Activated CD8-positive, alpha-beta memory T cell treated with anti-CD3 and anti-CD28 coated beads, Interleukin-2, amount 50 U/mL, for 48 hours (primary cell): ENCODE data around the gene OTOGL.

Experiments used
- DNase-seq: peaks from one replicate; pipeline ENCODE4 v3.0.0-alpha.2; 2020

Gene OTOGL

DNA sequence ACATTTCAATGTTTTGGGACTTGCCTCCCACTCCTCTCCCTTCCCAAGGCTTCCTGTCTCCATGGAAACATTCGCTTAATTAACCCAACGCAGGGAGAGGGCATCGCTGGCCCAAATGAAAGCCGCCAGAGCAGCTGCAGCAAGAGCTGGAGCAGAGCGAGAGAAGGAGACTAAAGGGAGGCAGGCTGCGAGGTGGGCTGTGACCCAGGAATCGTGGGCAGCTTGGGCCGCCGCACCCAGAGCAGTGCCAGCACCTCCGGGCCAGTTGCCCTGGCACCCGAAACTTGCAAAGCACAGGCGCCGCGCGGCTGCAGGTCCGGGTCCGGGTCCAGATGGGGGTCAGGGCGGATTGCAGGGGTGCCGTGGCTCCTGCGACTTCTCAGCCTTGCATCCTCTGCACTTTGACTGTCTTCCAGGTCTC lies 301.2 kb downstream of the OTOGL start:
- DNase-seq, result no peak

DNA sequence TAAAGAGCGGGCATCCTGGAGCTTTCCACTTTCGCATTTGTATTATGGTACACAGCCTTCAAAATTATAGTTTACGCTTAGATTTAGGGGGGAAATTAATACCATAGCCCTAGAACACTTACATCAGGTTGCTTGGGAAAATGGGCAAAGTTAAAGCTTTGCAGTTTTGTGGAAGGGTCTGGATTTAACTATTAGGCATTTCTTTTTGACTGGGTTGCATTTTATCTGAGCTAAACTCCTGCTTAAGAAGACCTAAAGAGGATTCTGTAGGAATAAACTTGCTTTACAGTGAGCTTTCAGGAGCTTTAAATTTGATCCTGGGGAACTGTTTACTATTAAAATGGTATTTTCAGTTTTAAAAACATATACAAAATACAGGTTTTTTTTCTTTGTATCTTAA lies 301.9 kb downstream of the OTOGL start:
- DNase-seq, result no peak

DNA sequence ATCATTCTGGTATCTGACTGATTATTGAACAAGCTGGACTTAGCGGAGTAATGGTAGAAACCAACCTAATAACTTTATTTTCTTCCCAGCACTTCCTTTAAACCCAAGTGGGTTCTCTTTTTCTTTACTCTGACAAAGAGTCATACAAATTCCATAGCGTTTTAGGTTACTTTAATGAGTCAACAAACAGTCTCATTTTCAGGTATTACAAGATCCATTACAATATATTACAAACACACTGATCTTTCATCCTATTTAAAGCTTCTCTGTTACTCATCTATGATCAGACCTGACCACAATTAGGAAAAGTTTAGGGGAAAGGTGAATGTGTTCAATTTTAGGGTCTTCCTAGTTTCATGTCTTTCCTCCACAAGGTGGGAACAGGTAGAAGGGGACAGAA lies 305.3 kb downstream of the OTOGL start:
- DNase-seq, result no peak

DNA sequence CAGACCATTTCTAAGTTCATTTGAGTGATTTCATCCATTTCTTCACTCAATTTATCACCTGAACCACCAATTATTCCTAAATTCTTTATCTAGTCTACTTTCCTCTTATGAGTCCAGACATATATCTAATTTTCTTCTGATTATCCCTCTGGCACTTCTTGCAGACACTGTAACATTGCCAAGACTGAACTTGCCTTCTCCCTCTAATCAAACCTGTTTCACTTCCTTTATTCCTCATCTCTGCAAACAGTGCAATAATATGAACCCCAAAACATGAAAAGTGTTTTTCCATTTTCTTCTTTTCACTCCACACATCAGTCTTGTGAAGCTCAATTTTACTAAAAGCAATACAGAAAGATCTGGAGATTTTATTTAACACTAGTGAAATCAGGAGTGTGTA lies 306.9 kb downstream of the OTOGL start:
- no peak for DNase-seq

DNA sequence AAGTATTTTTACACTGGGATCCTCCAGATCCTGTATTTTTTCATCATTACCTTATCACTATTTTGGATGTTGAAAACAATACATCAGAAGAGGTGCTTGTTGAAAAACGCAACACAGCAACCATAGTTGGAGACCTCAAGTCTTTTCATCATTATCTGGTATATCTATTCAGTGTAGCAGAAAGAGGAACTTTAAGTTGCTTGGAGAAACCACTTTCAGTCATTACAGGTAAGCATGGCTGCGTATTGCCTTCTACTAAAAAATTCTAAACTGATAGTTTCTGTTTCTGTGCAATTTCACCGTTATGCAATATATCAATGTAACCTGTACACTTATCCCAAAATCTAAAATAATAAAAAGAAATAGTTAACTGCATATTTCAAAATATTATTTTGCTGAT lies 312.4 kb downstream of the OTOGL start:
- DNase-seq, result no peak

DNA sequence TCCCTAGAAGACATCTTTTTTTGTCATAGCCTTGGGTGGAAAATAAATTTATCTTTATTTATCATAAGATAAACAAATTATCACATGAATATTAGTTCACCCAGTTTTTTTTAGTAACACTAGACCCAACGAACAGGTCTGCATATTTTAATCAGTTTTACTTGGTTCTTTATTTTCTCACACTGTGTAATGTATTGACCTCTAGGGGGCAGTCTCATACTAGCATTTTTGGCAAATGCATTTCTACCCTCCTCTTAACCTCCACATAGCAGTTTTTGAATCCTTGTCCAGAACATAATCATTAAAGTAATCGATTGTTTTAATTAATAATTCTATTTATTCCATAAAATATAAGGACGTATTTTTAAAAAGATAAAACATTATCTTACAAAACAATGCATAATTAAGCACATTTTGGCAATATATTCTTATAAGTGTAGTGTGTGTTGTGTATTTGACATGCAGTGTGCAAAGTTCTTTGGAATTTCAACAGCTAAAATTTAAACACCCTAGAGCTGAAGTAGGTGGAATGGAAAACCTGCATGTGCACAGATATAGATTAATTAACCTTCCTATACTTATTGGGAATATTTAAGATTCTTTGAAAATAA lies 313.1 kb downstream of the OTOGL start:
- DNase-seq, result no peak

DNA sequence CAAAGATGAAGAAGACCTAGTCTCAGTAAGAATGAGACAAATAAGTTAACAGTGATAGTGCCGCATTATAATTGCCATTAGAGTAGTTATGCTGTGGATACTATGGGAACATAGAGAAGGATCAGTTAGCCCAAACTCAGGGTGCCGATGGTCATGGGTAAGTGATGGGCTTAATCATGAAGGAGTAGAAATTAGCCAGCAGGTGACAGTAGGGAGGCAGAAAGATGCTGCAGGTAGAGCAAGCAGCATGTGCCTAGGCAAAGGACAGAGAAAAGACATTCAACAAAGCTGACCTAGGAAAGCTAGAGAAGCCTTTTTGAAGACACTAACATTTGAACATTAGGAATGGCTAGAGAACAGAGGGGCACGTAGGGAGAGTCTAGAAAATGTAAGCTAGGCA lies 314.1 kb downstream of the OTOGL start:
- DNase-seq, result no peak

DNA sequence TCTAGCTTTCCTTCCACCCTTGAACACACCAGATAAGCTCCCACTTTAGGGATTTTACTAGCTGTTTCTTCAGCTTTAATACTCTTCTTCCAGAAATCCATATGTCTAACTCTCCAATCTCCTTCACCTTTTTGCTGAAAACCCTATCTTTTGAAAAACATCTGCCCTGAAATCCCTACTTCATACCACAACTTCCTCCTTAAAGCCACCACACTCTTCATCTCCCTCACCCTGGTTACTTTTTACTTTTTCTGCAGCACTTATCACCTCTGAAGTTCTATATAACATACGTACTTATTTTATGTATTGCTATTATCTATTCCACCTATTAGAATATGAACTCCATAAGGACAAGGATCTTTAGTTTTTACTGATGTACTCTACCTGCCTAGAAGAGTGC lies 316.1 kb downstream of the OTOGL start:
- DNase-seq, result no peak

DNA sequence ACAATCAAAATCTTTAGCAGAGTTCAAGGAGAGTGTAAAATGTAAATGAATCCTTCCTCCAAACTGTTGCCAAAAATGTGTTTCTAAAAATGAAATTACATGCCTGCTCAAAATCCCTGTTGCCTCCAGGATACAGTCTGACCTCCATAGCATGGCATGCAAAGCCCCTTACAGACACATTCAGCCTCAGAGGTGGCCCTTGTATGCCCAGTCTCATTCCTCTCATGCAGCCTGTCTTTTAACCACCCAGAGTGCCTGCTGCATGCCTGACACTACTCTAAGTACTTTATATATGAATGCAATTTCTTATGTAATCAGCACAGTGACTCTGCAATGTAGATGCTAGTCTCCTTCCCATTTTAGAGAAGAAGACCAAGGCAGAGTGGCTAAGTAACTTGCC lies 320.3 kb downstream of the OTOGL start:
- no peak for DNase-seq

DNA sequence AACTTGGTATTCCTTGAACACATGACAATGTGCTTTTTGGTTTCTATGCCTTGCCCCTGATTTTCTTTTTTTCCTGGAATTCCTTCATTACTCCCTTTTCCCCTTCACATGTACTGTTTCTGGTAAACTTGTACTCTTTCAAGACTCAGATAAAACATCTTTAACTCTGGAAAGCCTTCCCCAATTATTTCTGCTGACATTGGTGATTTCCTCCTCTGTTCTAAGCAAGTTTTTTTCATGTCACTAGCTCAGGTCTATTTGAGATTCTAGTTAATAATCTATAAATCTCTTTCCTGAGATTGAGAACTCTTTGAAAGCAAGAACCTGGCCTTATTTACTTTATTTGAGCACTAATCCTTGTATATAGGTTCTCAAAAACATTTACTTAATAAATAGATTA lies 320.7 kb downstream of the OTOGL start:
- DNase-seq, result no peak

DNA sequence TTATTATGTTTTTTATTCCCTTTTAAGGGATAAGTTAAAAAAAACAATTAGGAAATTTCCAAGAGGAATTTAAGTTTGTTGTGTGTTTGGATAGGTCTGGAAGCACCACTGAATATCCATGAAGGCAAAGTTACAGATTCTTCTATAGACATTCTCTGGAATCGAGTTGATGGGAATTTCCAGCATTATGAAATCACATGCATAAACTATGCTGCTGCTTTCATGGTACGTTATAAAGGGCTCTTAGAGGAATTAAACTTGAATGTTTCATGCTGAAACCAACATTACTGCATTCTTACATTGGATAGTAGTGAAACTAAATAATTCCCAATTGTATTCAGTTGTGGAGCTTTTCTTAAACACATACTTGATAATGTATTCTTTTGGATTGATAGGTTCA lies 323.2 kb downstream of the OTOGL start:
- DNase-seq, result no peak
